ENCODE data around the gene EHF.

The EHF gene

DNA sequence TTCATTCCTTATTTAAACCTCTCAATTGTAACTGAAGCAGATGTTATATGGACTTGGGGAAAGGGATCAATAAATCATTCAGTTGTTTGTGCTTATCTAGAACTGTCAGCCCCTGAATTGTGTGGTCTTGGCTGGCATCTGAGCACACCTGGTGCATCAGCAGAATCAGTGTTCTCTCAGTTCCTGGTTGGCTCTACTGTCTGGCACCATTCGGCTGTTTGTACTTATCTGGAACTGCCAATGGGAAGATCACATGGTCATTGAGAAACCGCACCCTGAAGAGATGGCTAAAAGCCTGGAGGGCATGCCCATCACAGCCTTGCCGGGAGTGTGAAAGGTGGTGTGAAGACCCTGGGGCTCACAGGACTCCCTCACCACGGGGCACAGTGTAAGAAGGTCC lies 37.1 kb upstream of the EHF start:
- Histone ChIP-seq H3K4me3 (ENCODE audit: low read depth in 1 of 2, low read length in 1 of 2) (no peak overlapping the region), H3K27ac (no peak overlapping the region)

DNA sequence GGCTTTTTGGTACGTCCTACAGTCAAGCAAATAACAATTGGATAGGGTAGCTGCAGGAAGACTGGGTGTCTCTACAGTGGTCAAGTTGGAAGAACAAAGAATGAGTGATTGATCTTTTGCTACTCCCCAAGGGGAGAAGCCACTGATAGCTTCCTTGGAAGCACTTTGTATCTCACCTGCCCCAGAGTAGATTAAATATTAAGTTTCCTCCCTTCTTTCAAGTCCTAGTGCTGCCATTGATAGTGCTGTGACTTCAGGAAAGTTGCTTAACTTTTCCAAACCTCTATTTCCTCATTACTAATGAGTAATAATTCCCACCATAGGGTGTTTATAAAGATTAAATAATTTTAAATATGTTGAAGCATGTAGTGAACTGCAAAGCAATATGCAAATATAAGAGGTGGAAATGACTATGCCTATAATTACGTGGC lies 35.6 kb upstream of the EHF start:
- Histone ChIP-seq H3K36me3 (no peaks in the 10 kb centered on the region), H3K4me3 (ENCODE audit: low read depth in 1 of 2, low read length in 1 of 2) (no peak overlapping the region), H3K9me3 (no peaks in the 10 kb centered on the region), H3K4me1 (ENCODE audit: control insufficient read depth in 1 of 2, insufficient read depth in 1 of 2, low read depth in 1 of 2, low read length in 1 of 2) (no peaks in the 10 kb centered on the region), H3K27ac (no peak overlapping the region), H3K27me3 (peaks cover 9% of the 10 kb centered on the region)
- TF ChIP-seq CTCF (IDR thresholded peaks at IDR 0.05): no peak

More for the DNA sequence above, 37.1 kb upstream of the EHF start:
- Histone ChIP-seq H3K36me3 (no peaks in the 10 kb centered on the region), H3K4me1 (ENCODE audit: control insufficient read depth in 1 of 2, insufficient read depth in 1 of 2, low read depth in 1 of 2, low read length in 1 of 2) (no peaks in the 10 kb centered on the region), H3K27me3 (peaks cover 18% of the 10 kb centered on the region), H3K9me3 (no peaks in the 10 kb centered on the region)
- TF ChIP-seq CTCF (IDR thresholded peaks at IDR 0.05): no peak

GRCh38 chr11:34585735-34586487 lies 35.0 kb upstream of the EHF start:
- Histone ChIP-seq H3K27ac (no peak overlapping the region), H3K9me3 (no peaks in the 10 kb centered on the region), H3K36me3 (no peaks in the 10 kb centered on the region), H3K4me3 (ENCODE audit: low read depth in 1 of 2, low read length in 1 of 2) (no peak overlapping the region), H3K4me1 (ENCODE audit: control insufficient read depth in 1 of 2, insufficient read depth in 1 of 2, low read depth in 1 of 2, low read length in 1 of 2) (no peaks in the 10 kb centered on the region), H3K27me3 (peaks cover 9% of the 10 kb centered on the region)
- no peak for TF ChIP-seq CTCF (IDR thresholded peaks at IDR 0.05)

- no peaks in the 10 kb centered on the region for H3K9me3 ChIP-seq
These were observed 34.2 kb upstream of the EHF start for GRCh38 chr11:34586488-34587281.

DNA sequence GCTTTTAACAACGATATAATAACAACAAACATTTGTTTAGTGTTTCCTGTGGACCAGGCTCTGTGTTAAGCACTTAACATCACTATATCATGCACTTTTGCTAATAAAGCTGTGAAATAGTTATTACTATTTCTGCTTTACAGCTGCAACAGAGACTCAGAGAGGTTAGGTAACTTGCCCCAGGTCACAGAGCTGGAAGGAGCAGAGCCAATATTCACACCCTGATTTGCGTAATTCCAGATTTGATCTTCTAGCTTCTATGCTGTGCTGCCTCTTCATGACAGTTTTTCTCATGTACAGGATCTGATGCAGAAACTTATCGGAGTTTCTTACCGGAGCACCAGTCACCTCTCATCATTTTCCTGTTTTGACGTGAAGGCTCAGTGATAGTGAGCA lies 33.6 kb upstream of the EHF start:
- Histone ChIP-seq H3K9me3 (no peaks in the 10 kb centered on the region), H3K4me3 (ENCODE audit: low read depth in 1 of 2, low read length in 1 of 2) (no peak overlapping the region), H3K27me3 (peaks cover 14% of the 10 kb centered on the region), H3K36me3 (no peaks in the 10 kb centered on the region), H3K4me1 (ENCODE audit: control insufficient read depth in 1 of 2, insufficient read depth in 1 of 2, low read depth in 1 of 2, low read length in 1 of 2) (no peaks in the 10 kb centered on the region), H3K27ac (no peak overlapping the region)
- TF ChIP-seq CTCF (IDR thresholded peaks at IDR 0.05): no peak

More at GRCh38 chr11:34586488-34587281, 34.2 kb upstream of the EHF start:
- Histone ChIP-seq H3K36me3 (no peaks in the 10 kb centered on the region), H3K27me3 (peaks cover 13% of the 10 kb centered on the region), H3K4me3 (ENCODE audit: low read depth in 1 of 2, low read length in 1 of 2) (no peak overlapping the region), H3K4me1 (ENCODE audit: control insufficient read depth in 1 of 2, insufficient read depth in 1 of 2, low read depth in 1 of 2, low read length in 1 of 2) (no peaks in the 10 kb centered on the region), H3K27ac (no peak overlapping the region)
- no peak for TF ChIP-seq CTCF (IDR thresholded peaks at IDR 0.05)

Measured in neutrophil (primary cell).